NOMO-1 treated with DMSO at 0.1 percent for 48 hours (cell line): ENCODE measurements around the gene CDKN2D.
"Not testable (repeated sequence)": the region's sequence is repeated elsewhere in the genome, so short reads cannot be mapped to it uniquely, and the experiment has no call there.

ENCODE experiments used
- DNase-seq: peaks from one replicate; lab custom pipeline; 2025; ENCODE audit not compliant: unreplicated experiment; lab: John Stamatoyannopoulos, UW

Gene CDKN2D

GRCh38 chr19:10582091-10582490 is 13.3 kb upstream of the CDKN2D start:
- DNase-seq: no peak

- DNase-seq: peak; percentile 88
Measured at GRCh38 chr19:10580979-10581631, 12.3 kb upstream of the CDKN2D start.

GRCh38 chr19:10577951-10578350 is 9.2 kb upstream of the CDKN2D start:
- DNase-seq: no peak

- DNase-seq: no peak
Measured at GRCh38 chr19:10575011-10575716, 6.4 kb upstream of the CDKN2D start.

GRCh38 chr19:10574462-10574861 is 5.7 kb upstream of the CDKN2D start:
- DNase-seq: no peak

GRCh38 chr19:10573793-10574192 is 5.0 kb upstream of the CDKN2D start:
- not testable (repeated sequence) for DNase-seq

- peak; percentile 38 for DNase-seq
Measured at GRCh38 chr19:10568062-10568825, 535 bp downstream of the CDKN2D start.

- DNase-seq: no peak
Measured at GRCh38 chr19:10567656-10568055, 1.1 kb downstream of the CDKN2D start.

GRCh38 chr19:10566658-10567410 is 1.9 kb downstream of the CDKN2D start:
- peak; percentile 70 for DNase-seq

GRCh38 chr19:10566408-10566657 is 2.4 kb downstream of the CDKN2D start:
- DNase-seq: no peak

- peak; percentile 98 for DNase-seq
Measured at GRCh38 chr19:10565567-10566407, 3.0 kb downstream of the CDKN2D start, which contains the start of gene KRI1. TSS of gene KRI1 (minus strand) at chr19:10566010. CDS start at chr19:10565999, 11 bp downstream.

- peak; percentile 47 for DNase-seq
Measured at GRCh38 chr19:10565028-10565566, 3.7 kb downstream of the CDKN2D start.

- no peak for DNase-seq
Measured at GRCh38 chr19:10562609-10563008, 6.2 kb downstream of the CDKN2D start.

- DNase-seq: no peak
Measured at GRCh38 chr19:10560154-10560553, 8.6 kb downstream of the CDKN2D start.

GRCh38 chr19:10557603-10558197 is 11.1 kb downstream of the CDKN2D start:
- no peak for DNase-seq

- DNase-seq: no peak
Measured at GRCh38 chr19:10555610-10555973, 13.2 kb downstream of the CDKN2D start.

- no peak for DNase-seq
Measured at GRCh38 chr19:10554760-10555609, 13.8 kb downstream of the CDKN2D start.

GRCh38 chr19:10553943-10554381 is 14.8 kb downstream of the CDKN2D start:
- DNase-seq: no peak

GRCh38 chr19:10553087-10553667 is 15.6 kb downstream of the CDKN2D start:
- DNase-seq: no peak
